HepG2 (cell line): ENCODE results near the gene TM2D3. TPM values are rescaled to one million over a fixed set of nuclear protein-coding genes. Genes with fewer than 3 reads are reported as not detected.

Experiments
- CREB1 ChIP-seq, 2 experiments: fragments of 450-650 bp in 1 of 2; IDR thresholded peaks; 2 replicates each; pipeline ENCODE4 v1.6.1; 2016 to 2017; ENCODE audit warnings: control low read depth in 1 of 2, mild to moderate bottlenecking in 1 of 2, missing compliant biosample characterization in 1 of 2, missing genetic modification characterization in 1 of 2
- FOXA1 ChIP-seq, 2 experiments: fragments of 450-650 bp in 1 of 2; sonication (generic) in 1 of 2; formaldehyde crosslinking in 1 of 2; IDR thresholded peaks; 2 replicates each; pipeline versions ENCODE4 v1.4.0 to v1.6.1; 2016 to 2020; ENCODE audit warnings: missing genetic modification reagents in 1 of 2
- ISX ChIP-seq: sonication (generic); formaldehyde crosslinking; conservative IDR thresholded peaks from 2 replicates; pipeline ENCODE4 v1.5.0; 2020; ENCODE audit warnings: missing genetic modification reagents
- MATR3 ChIP-seq: sonication (generic); formaldehyde crosslinking; IDR thresholded peaks from 2 replicates; pipeline ENCODE4 v1.4.0; 2020; ENCODE audit warnings: missing genetic modification reagents
- MYC ChIP-seq: sonication (generic); formaldehyde crosslinking; IDR thresholded peaks from 2 replicates; pipeline ENCODE4 v1.9.0; 2021; ENCODE audit warnings: missing genetic modification reagents, borderline replicate concordance
- NFYB ChIP-seq: sonication (generic); formaldehyde crosslinking; IDR thresholded peaks from 2 replicates; pipeline ENCODE4 v1.4.0; 2020; ENCODE audit warnings: missing genetic modification reagents
- PPARG ChIP-seq: conservative IDR thresholded peaks from 2 replicates; pipeline ENCODE4 v1.6.1; 2016; ENCODE audit warnings: missing biosample characterization, missing genetic modification reagents
- RBM22 ChIP-seq: fragments of 200-400 bp; formaldehyde crosslinking; optimal IDR thresholded peaks from 2 replicates; pipeline ENCODE3; 2017; ENCODE audit warnings: mild to moderate bottlenecking, low read length, moderate library complexity
- SRSF1 ChIP-seq: fragments of 200-400 bp; formaldehyde crosslinking; optimal IDR thresholded peaks from 2 replicates; pipeline ENCODE3; 2017; ENCODE audit warnings: mild to moderate bottlenecking, low read depth, low read length, moderate library complexity
- TBX3 ChIP-seq: fragments of 450-650 bp; IDR thresholded peaks from 2 replicates; pipeline ENCODE4 v1.6.1; 2017; ENCODE audit warnings: antibody characterized with exemption, mild to moderate bottlenecking, inconsistent platforms, borderline replicate concordance
- ZBTB42 ChIP-seq: sonication (generic); formaldehyde crosslinking; IDR thresholded peaks from 2 replicates; pipeline ENCODE4 v1.5.0; 2020; ENCODE audit warnings: mild to moderate bottlenecking, missing genetic modification reagents
- ZNF251 ChIP-seq: sonication (generic); formaldehyde crosslinking; IDR thresholded peaks from 2 replicates; pipeline ENCODE4 v1.9.0; 2021; ENCODE audit warnings: mild to moderate bottlenecking, missing genetic modification reagents
- ZNF253 ChIP-seq: sonication (generic); formaldehyde crosslinking; IDR thresholded peaks from 2 replicates; pipeline ENCODE4 v1.8.0; 2022; ENCODE audit warnings: mild to moderate bottlenecking, missing genetic modification reagents, borderline replicate concordance
- ZNF33A ChIP-seq: sonication (generic); formaldehyde crosslinking; IDR thresholded peaks from 2 replicates; pipeline ENCODE4 v1.5.1; 2020; ENCODE audit warnings: missing genetic modification reagents, mild to moderate bottlenecking, moderate library complexity, borderline replicate concordance
- ZNF430 ChIP-seq: sonication (generic); formaldehyde crosslinking; IDR thresholded peaks from 2 replicates; pipeline ENCODE4 v1.9.0; 2021; ENCODE audit warnings: mild to moderate bottlenecking, missing genetic modification reagents
- ZNF451 ChIP-seq: sonication (generic); formaldehyde crosslinking; IDR thresholded peaks from 2 replicates; pipeline ENCODE4 v1.5.0; 2020; ENCODE audit warnings: mild to moderate bottlenecking, missing genetic modification reagents
- ZNF564 ChIP-seq: sonication (generic); formaldehyde crosslinking; IDR thresholded peaks from 2 replicates; pipeline ENCODE4 v1.8.1; 2023; ENCODE audit warnings: mild to moderate bottlenecking, missing genetic modification reagents
- ZNF878 ChIP-seq: sonication (generic); formaldehyde crosslinking; IDR thresholded peaks from 2 replicates; pipeline ENCODE4 v1.8.1; 2023; ENCODE audit warnings: mild to moderate bottlenecking, missing genetic modification reagents, moderate library complexity
- ZSCAN20 ChIP-seq: sonication (generic); formaldehyde crosslinking; IDR thresholded peaks from 2 replicates; pipeline ENCODE4 v1.4.0; 2020; ENCODE audit warnings: missing genetic modification reagents, mild to moderate bottlenecking, borderline replicate concordance
- ZSCAN31 ChIP-seq: sonication (generic); formaldehyde crosslinking; IDR thresholded peaks from 2 replicates; pipeline ENCODE4 v1.5.0; 2020; ENCODE audit warnings: low read depth, mild to moderate bottlenecking, missing genetic modification reagents
- polyA plus RNA-seq, 8 experiments: library from polyadenylated mRNA; depleted of rRNA in 3 of 8; stranded (reverse) in 7 of 8; unstranded in 1 of 8; fragments of >200 nt; fragmentation: Illumina TruSeq in 4 of 8; extraction: Trizol in 4 of 8; gene quantifications; 2 replicates each; pipeline versions ENCODE4 v1.2.1 to v1.2.3, GENCODE V29; 2011 to 2016; ENCODE audit warnings: low read depth in 4 of 8, missing spikeins in 1 of 8, mixed read lengths in 1 of 8; ENCODE audit not compliant: insufficient read depth in 1 of 8
- total RNA-seq, 5 experiments: library from RNA; depleted of rRNA; stranded (reverse); fragments of >200 nt; fragmentation: Illumina TruSeq; extraction: Trizol; gene quantifications; 2 replicates each; pipeline ENCODE4 v1.2.3, GENCODE V29; 2016; ENCODE audit warnings: low read depth in 1 of 5
- TF ChIP-seq, protein P1 (sequence below): sonication (generic); formaldehyde crosslinking; conservative IDR thresholded peaks from 2 replicates; pipeline ENCODE4 v1.4.0; 2020; ENCODE audit warnings: missing genetic modification reagents
- TF ChIP-seq, protein P2 (sequence below): sonication (generic); formaldehyde crosslinking; IDR thresholded peaks from 2 replicates; pipeline ENCODE4 v1.5.1; 2020; ENCODE audit warnings: mild to moderate bottlenecking, missing genetic modification reagents, moderate library complexity
- TF ChIP-seq, protein P3 (sequence below): IDR thresholded peaks from 2 replicates; pipeline ENCODE4 v1.6.1; 2012; ENCODE audit warnings: low read depth, low read length, improper control_type of control experiment

TM2D3 gene
- total and polyA plus RNA-seq, 2 of the 13 experiments (the other 11 are each of a cell fraction or from before 2014, with no cell fraction given): 31.1 to 72.7 TPM

DNA sequence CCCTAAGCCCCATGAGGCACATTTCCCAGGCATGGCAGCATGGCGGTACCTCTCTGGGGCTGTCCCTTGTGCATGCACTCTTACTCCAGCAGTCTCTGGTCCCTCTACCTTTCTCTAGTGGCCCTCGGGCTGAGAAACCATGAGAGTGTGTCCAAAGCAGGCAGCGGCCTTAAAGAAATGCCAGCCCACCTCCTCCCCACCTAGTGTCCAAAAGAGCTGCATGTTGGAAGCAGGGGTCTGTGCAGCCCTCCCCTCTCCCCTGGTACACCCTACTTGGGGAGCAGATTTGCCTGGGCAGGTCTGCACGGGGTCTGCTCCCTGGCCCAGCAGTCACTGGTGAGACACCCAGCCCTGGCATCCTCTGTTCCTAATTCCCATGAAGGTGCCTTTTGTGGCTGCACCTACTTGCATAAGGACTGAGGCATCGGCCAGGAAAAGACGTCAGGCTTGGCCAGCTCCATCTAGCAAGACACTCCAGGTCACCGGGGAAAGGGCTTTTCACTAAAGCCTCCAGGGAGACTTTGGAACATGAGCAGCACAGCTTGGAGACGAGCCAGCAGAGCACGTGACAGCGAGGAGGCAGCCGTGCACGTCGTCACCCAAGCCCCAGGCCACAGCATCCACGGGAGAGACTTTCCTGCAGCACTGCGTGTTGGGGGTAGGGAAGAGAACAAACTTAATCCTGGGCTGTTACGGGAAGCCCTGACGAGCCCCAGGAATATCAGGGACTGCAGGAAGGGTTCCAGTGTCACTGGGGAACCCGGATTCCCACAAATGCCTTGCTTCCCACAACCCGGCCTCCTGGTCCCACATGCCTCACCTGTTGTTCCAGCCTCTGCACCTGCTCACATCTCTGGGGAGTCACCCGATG is 38.8 kb downstream of the TM2D3 start (continued):
- no peak for TF ChIP-seq ZNF451 (CRISPR knock-in tag)
- TF ChIP-seq ZBTB42 (CRISPR knock-in tag): no peak
- no peak for TF ChIP-seq ZNF33A
- peak; percentile 73; the same call in 1 of the 2 replicates for TF ChIP-seq ZSCAN31
- TF ChIP-seq, protein P1, sequence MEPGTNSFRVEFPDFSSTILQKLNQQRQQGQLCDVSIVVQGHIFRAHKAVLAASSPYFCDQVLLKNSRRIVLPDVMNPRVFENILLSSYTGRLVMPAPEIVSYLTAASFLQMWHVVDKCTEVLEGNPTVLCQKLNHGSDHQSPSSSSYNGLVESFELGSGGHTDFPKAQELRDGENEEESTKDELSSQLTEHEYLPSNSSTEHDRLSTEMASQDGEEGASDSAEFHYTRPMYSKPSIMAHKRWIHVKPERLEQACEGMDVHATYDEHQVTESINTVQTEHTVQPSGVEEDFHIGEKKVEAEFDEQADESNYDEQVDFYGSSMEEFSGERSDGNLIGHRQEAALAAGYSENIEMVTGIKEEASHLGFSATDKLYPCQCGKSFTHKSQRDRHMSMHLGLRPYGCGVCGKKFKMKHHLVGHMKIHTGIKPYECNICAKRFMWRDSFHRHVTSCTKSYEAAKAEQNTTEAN (CRISPR knock-in tag): no peak
- peak; percentile 85 for TF ChIP-seq MYC (CRISPR knock-in tag)
- no peak for TF ChIP-seq RBM22
- TF ChIP-seq ZNF251 (CRISPR knock-in tag): no peak
- TF ChIP-seq ZNF253: no peak
- TF ChIP-seq ZNF430: peak; percentile 82; the same call in 1 of the 2 replicates
- TF ChIP-seq NFYB (CRISPR knock-in tag): no peak
- TF ChIP-seq CREB1 (IDR thresholded peaks at IDR 0.05): peak; percentile 22; the same call in 1 of the 2 replicates
- TF ChIP-seq CREB1 (CRISPR knock-in tag; IDR thresholded peaks at IDR 0.05): peak; percentile 33; the same call in 1 of the 2 replicates
- no peak for TF ChIP-seq ZNF878 (CRISPR knock-in tag)
- TF ChIP-seq, protein P2, sequence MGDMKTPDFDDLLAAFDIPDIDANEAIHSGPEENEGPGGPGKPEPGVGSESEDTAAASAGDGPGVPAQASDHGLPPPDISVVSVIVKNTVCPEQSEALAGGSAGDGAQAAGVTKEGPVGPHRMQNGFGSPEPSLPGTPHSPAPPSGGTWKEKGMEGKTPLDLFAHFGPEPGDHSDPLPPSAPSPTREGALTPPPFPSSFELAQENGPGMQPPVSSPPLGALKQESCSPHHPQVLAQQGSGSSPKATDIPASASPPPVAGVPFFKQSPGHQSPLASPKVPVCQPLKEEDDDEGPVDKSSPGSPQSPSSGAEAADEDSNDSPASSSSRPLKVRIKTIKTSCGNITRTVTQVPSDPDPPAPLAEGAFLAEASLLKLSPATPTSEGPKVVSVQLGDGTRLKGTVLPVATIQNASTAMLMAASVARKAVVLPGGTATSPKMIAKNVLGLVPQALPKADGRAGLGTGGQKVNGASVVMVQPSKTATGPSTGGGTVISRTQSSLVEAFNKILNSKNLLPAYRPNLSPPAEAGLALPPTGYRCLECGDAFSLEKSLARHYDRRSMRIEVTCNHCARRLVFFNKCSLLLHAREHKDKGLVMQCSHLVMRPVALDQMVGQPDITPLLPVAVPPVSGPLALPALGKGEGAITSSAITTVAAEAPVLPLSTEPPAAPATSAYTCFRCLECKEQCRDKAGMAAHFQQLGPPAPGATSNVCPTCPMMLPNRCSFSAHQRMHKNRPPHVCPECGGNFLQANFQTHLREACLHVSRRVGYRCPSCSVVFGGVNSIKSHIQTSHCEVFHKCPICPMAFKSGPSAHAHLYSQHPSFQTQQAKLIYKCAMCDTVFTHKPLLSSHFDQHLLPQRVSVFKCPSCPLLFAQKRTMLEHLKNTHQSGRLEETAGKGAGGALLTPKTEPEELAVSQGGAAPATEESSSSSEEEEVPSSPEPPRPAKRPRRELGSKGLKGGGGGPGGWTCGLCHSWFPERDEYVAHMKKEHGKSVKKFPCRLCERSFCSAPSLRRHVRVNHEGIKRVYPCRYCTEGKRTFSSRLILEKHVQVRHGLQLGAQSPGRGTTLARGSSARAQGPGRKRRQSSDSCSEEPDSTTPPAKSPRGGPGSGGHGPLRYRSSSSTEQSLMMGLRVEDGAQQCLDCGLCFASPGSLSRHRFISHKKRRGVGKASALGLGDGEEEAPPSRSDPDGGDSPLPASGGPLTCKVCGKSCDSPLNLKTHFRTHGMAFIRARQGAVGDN (CRISPR knock-in tag): peak; percentile 98
- 0 out of 2 replicates have a peak, but pooled peaks have one; percentile 45 for TF ChIP-seq ZSCAN20 (CRISPR knock-in tag)
- no peak for TF ChIP-seq ISX (CRISPR knock-in tag)
- TF ChIP-seq MATR3 (CRISPR knock-in tag): no peak
- TF ChIP-seq SRSF1: no peak
- no peak for TF ChIP-seq FOXA1 (IDR thresholded peaks at IDR 0.05)
- TF ChIP-seq FOXA1 (CRISPR knock-in tag; IDR thresholded peaks at IDR 0.05): no peak
- TF ChIP-seq, protein P3, sequence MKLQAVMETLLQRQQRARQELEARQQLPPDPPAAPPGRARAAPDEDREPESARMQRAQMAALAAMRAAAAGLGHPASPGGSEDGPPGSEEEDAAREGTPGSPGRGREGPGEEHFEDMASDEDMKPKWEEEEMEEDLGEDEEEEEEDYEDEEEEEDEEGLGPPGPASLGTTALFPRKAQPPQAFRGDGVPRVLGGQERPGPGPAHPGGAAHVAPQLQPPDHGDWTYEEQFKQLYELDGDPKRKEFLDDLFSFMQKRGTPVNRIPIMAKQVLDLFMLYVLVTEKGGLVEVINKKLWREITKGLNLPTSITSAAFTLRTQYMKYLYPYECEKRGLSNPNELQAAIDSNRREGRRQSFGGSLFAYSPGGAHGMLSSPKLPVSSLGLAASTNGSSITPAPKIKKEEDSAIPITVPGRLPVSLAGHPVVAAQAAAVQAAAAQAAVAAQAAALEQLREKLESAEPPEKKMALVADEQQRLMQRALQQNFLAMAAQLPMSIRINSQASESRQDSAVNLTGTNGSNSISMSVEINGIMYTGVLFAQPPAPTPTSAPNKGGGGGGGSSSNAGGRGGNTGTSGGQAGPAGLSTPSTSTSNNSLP: no peak
- no peak for TF ChIP-seq TBX3
- 0 out of 2 replicates have a peak, but pooled peaks have one; percentile 68 for TF ChIP-seq ZNF564 (CRISPR knock-in tag)
- TF ChIP-seq PPARG: no peak
